PFSK-1 (cell line): ENCODE data around the gene PAK2.
A peak's percentile ranks its signal among the peaks of the same experiment; 100 is the strongest.

ENCODE experiments used
- FOXP2 ChIP-seq: optimal IDR thresholded peaks from 2 replicates; pipeline ENCODE3; 2011; ENCODE audit warnings: borderline replicate concordance, control low read depth, inconsistent platforms; ENCODE audit not compliant: insufficient read depth; ENCODE audit errors: extremely low read length, extremely low read depth
- POLR2AphosphoS5 ChIP-seq: IDR thresholded peaks from 2 replicates; pipeline ENCODE4 v1.6.1; 2012; ENCODE audit warnings: low read depth, mild to moderate bottlenecking, control low read depth, low read length, moderate library complexity
- REST ChIP-seq, 2 experiments: IDR thresholded peaks; 2 replicates each; pipeline versions ENCODE4 v1.6.1 to v1.8.0; 2011 to 2012; ENCODE audit warnings: low read depth in 2 of 2, low read length in 2 of 2, control low read depth in 1 of 2, inconsistent platforms in 1 of 2, mild to moderate bottlenecking in 1 of 2, moderate library complexity in 1 of 2; ENCODE audit not compliant: insufficient read depth in 1 of 2
- SIN3A ChIP-seq: IDR thresholded peaks from 2 replicates; pipeline ENCODE4 v1.6.1; 2012; ENCODE audit warnings: mild to moderate bottlenecking, low read length, moderate library complexity, borderline replicate concordance; ENCODE audit not compliant: insufficient read depth
- TAF1 ChIP-seq: IDR thresholded peaks from 2 replicates; pipeline ENCODE4 v1.6.1; 2012; ENCODE audit warnings: low read length, control low read depth, borderline replicate concordance; ENCODE audit not compliant: insufficient read depth

The PAK2 gene

GRCh38 chr3:196867507-196868296, 128.0 kb downstream of the PAK2 start, which contains the start of gene SENP5:
TSS of gene SENP5 (plus strand) at chr3:196867920. CDS start at chr3:196885182, 17,262 bp downstream.
- no peak for TF ChIP-seq REST (IDR thresholded peaks at IDR 0.05; ENCODE audit: insufficient read depth in 1 of 2, low read depth in 2 of 2, low read length in 2 of 2)
- peak; percentile 87; the same call in 1 of the 2 replicates for TF ChIP-seq TAF1
- no peak for TF ChIP-seq FOXP2
- peak; percentile 29; the same call in 1 of the 2 replicates for TF ChIP-seq SIN3A
- peak; percentile 78 for TF ChIP-seq POLR2AphosphoS5

- TF ChIP-seq SIN3A, result no peak
- TF ChIP-seq POLR2AphosphoS5, result no peak
- TF ChIP-seq REST (IDR thresholded peaks at IDR 0.05; ENCODE audit: insufficient read depth in 1 of 2, low read depth in 2 of 2, low read length in 2 of 2), result no peak
- TF ChIP-seq TAF1, result no peak
- no peak for TF ChIP-seq FOXP2
Measured at GRCh38 chr3:196868297-196868661, 128.6 kb downstream of the PAK2 start.

- TF ChIP-seq TAF1 (no peak), POLR2AphosphoS5 (no peak), REST (IDR thresholded peaks at IDR 0.05; ENCODE audit: insufficient read depth in 1 of 2, low read depth in 2 of 2, low read length in 2 of 2) (no peak), FOXP2 (no peak), SIN3A (no peak)
Measured at GRCh38 chr3:196872316-196872715, 132.7 kb downstream of the PAK2 start.

- TF ChIP-seq TAF1, result no peak
- TF ChIP-seq POLR2AphosphoS5, result no peak
- TF ChIP-seq SIN3A, result no peak
- TF ChIP-seq FOXP2, result no peak
- no peak for TF ChIP-seq REST (IDR thresholded peaks at IDR 0.05; ENCODE audit: insufficient read depth in 1 of 2, low read depth in 2 of 2, low read length in 2 of 2)
Measured at GRCh38 chr3:196875258-196875657, 135.6 kb downstream of the PAK2 start.
